ENCODE data around the gene KIF16B. TPM values are rescaled to one million over a fixed set of nuclear protein-coding genes. Genes with fewer than 3 reads are reported as not detected.
A peak's percentile ranks its signal among the peaks of the same experiment; 100 is the strongest.

KIF16B gene
- total and polyA plus RNA-seq, 9 of the 15 experiments (the other 6 are each of a cell fraction or from before 2014, with no cell fraction given): 1.00 to 10.6 (median 8.5) TPM

- TF ChIP-seq MGA (IDR thresholded peaks at IDR 0.05): no peak
- no peak for TF ChIP-seq PKNOX1 (IDR thresholded peaks at IDR 0.05)
- TF ChIP-seq CBFA2T3 (IDR thresholded peaks at IDR 0.05): peak; percentile 92
- peak; percentile 90 for TF ChIP-seq TEAD4 (IDR thresholded peaks at IDR 0.05; ENCODE audit: low read length)
- TF ChIP-seq TEAD4 (CRISPR knock-in tag; IDR thresholded peaks at IDR 0.05; ENCODE audit: borderline replicate concordance): no peak
- TF ChIP-seq MYNN (IDR thresholded peaks at IDR 0.05): no peak
- no peak for TF ChIP-seq MYNN (CRISPR knock-in tag; IDR thresholded peaks at IDR 0.05)
- no peak for TF ChIP-seq E2F8 (IDR thresholded peaks at IDR 0.05; ENCODE audit: low read depth, partially characterized antibody)
- no peak for TF ChIP-seq SRSF9 (IDR thresholded peaks at IDR 0.05; ENCODE audit: borderline replicate concordance, low read depth, low read length)
- no peak for TF ChIP-seq ZNF57 (CRISPR knock-in tag; IDR thresholded peaks at IDR 0.05)
- no peak for TF ChIP-seq CHD4 (IDR thresholded peaks at IDR 0.05; ENCODE audit: insufficient read depth, insufficient replicate concordance, low read depth, low read length, poor library complexity, severe bottlenecking)
- no peak for TF ChIP-seq ZNF699 (CRISPR knock-in tag; IDR thresholded peaks at IDR 0.05; ENCODE audit: insufficient replicate concordance)
These were observed 161.9 kb downstream of the KIF16B start (continued) for GRCh38 chr20:16411361-16411760.
